ENCODE measurements around the gene ASB1. TPM values are rescaled to one million over a fixed set of nuclear protein-coding genes. Genes with fewer than 3 reads are reported as not detected.

ASB1 gene
- total and polyA plus RNA-seq, 2 donors, result 13.8 to 32.5 TPM

DNA sequence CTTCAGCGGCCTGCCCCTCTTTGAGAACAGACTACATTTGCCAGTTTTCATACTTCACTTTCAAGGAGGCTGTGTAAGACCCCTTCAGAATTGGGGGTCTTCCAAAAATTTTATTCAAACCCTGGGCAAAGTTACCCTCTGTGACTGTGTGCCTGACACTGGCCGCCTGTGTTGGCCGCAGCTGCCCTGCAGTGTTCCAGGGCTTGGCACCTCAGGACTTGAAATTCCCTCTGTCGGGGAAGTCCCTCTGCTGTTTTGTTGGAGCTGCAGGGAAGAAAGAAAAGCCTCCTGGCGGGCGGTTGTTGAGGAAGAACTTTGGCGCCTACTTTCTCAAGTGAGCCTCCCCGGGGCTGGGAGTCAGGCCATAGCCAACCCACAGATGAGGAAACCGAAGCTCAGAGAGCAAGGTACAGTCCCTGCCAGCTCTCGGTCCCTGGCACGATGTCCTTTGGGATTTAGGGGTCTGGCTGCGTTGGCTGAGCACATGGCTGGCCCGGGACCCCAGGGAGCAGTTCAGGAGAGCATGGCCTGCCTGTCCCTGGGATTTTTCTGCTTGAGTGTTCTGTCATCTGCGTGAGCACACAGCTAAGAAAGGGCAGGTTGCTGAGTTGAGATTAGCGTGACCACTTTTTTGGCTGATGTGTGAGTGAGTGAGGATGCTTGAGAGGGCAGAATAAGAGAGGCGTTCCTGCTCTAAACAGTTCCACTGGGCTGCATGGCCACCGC lies 17.9 kb upstream of the ASB1 start:
- H3K9me3 ChIP-seq (ENCODE audit: control insufficient read depth in 2 of 2, insufficient read depth in 1 of 2, low read length in 1 of 2), result no peaks in the 10 kb centered on the region
- DNase-seq (ENCODE audit: low read depth in 6 of 9, low spot score in 9 of 9), result no peak
- 96% methylated on average over 17 of the region's 17 CpGs for WGBS

DNA sequence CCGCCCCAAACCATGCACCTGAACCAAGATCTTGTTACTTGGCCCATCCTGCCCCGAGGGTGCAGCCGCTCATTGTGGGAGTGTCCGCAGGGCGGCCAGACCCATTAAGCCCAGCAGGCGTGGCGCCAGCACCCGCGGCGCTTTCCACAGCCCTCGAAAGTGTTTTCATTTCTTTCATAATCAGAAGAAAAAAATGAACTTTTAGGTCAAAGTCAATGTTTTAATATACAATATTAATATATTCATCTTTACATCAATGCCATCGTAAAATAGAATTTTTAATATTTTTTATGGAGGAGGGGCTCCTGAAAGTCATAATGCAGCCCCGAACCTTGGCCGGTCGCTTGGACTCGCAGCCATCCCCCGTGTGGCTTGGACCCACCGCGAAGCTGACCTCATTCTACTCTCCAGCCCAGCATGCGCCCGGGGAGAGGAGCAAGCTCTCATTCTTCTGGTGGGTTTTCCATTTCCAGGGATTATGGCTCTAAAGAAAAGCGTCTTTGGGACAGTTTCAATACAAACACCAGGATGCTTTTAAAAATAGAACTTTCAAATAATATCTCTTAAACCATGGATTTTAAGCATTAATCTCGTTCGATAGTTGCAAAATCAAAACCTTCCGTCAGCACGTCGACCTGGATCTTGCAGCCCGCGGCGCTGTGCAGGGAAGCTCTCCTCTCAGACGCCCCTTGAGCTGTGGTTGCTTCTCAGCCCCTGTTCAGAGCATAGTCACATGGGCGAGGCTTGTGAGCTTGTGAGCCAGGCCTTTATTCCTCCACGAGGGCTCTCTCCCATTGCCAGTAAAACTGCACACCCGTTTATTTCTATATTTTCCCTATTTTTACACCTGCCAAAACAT lies 17.2 kb upstream of the ASB1 start:
- no peaks in the 10 kb centered on the region for H3K9me3 ChIP-seq (ENCODE audit: control insufficient read depth in 2 of 2, insufficient read depth in 1 of 2, low read length in 1 of 2)
- no peaks in the 10 kb centered on the region for H3K27me3 ChIP-seq (ENCODE audit: control insufficient read depth in 2 of 2, insufficient read depth in 1 of 2, low read length in 1 of 2)
- 97% methylated on average over 34 of the region's 34 CpGs for WGBS
- H3K27ac ChIP-seq (ENCODE audit: low read depth in 1 of 2, low read length in 1 of 2), result no peak overlapping the region
- peaks cover 0 to 4% of the 10 kb centered on the region in 2 donors for H3K4me1 ChIP-seq (ENCODE audit: control insufficient read depth in 2 of 2, insufficient read depth in 2 of 2, low read length in 2 of 2)
- no peak for DNase-seq (ENCODE audit: low read depth in 6 of 9, low spot score in 9 of 9)
- H3K4me3 ChIP-seq (ENCODE audit: low read length in 2 of 2), result no peak overlapping the region
- H3K36me3 ChIP-seq (ENCODE audit: control insufficient read depth in 2 of 2, insufficient read depth in 2 of 2, low read length in 1 of 2), result no peaks in the 10 kb centered on the region

More for the DNA sequence above, 17.9 kb upstream of the ASB1 start:
- Histone ChIP-seq H3K4me1 (ENCODE audit: control insufficient read depth in 2 of 2, insufficient read depth in 2 of 2, low read length in 2 of 2) (peaks cover 0 to 4% of the 10 kb centered on the region in 2 donors), H3K27me3 (ENCODE audit: control insufficient read depth in 2 of 2, insufficient read depth in 1 of 2, low read length in 1 of 2) (no peaks in the 10 kb centered on the region), H3K27ac (ENCODE audit: low read depth in 1 of 2, low read length in 1 of 2) (no peak overlapping the region), H3K4me3 (ENCODE audit: low read length in 2 of 2) (no peak overlapping the region), H3K36me3 (ENCODE audit: control insufficient read depth in 2 of 2, insufficient read depth in 2 of 2, low read length in 1 of 2) (no peaks in the 10 kb centered on the region)

DNA sequence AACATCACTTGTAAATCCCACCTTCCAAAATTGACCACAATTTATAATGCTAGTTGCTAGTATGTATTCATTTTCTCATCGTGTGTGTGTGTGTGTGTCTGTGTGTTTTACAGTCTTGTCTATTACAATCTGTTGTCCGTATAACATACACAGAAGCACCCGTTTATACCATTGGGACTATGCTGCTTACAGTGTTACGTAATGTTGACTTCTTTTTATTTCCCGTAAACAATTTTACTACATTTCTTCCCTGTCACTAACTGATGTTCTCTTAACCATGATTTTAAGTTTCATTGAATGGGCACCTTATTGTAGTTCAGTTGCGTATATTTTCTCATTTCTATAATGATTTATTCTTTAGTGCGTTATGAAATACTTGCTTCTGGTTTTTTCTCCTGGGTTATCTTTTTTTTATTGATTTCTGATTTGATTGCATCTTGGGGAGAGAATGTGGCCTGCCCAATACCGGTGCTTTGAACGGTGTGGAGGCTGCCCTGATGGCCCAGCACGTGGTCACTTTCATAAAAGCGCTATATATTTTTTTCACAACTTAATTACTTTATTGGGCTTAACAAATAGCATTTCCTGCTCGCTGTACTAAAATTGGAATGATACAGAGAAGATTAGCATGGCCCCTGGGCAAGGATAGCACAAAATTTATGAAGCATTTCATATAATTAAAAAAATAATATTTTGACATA lies 14.5 kb upstream of the ASB1 start:
- WGBS, result 94% methylated on average over 12 of the region's 12 CpGs
- H3K4me3 ChIP-seq (ENCODE audit: low read length in 2 of 2), result no peak overlapping the region
- no peaks in the 10 kb centered on the region for H3K36me3 ChIP-seq (ENCODE audit: control insufficient read depth in 2 of 2, insufficient read depth in 2 of 2, low read length in 1 of 2)
- no peaks in the 10 kb centered on the region for H3K27me3 ChIP-seq (ENCODE audit: control insufficient read depth in 2 of 2, insufficient read depth in 1 of 2, low read length in 1 of 2)
- peaks cover 2 to 12% of the 10 kb centered on the region in 2 donors for H3K9me3 ChIP-seq (ENCODE audit: control insufficient read depth in 2 of 2, insufficient read depth in 1 of 2, low read length in 1 of 2)
- DNase-seq (ENCODE audit: low read depth in 6 of 9, low spot score in 9 of 9), result no peak
- no peak overlapping the region for H3K27ac ChIP-seq (ENCODE audit: low read depth in 1 of 2, low read length in 1 of 2)
- peaks cover 0 to 2% of the 10 kb centered on the region in 2 donors for H3K4me1 ChIP-seq (ENCODE audit: control insufficient read depth in 2 of 2, insufficient read depth in 2 of 2, low read length in 2 of 2)

DNA sequence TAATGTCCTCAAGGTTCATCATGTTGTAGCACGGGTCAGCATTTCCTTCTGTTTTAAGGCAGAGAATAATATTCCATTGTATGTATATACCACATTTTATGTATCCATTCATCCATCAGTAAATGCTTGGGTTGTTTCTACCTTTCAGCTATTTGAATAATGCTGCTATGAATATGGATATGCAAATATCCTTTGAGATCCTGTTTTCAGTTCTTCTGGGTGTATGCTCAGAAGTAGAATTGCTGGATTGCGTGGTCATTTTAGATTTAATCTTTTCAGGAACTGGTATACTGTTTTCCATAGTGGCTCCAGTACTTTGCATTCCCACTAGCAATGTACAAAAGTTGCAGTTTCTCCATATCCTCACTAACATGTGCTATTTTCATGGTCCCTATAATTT lies 13.4 kb upstream of the ASB1 start:
- Histone ChIP-seq H3K4me3 (ENCODE audit: low read length in 2 of 2) (no peak overlapping the region), H3K4me1 (ENCODE audit: control insufficient read depth in 2 of 2, insufficient read depth in 2 of 2, low read length in 2 of 2) (peaks cover 0 to 2% of the 10 kb centered on the region in 2 donors), H3K27me3 (ENCODE audit: control insufficient read depth in 2 of 2, insufficient read depth in 1 of 2, low read length in 1 of 2) (no peaks in the 10 kb centered on the region), H3K9me3 (ENCODE audit: control insufficient read depth in 2 of 2, insufficient read depth in 1 of 2, low read length in 1 of 2) (peaks cover 2 to 12% of the 10 kb centered on the region in 2 donors), H3K36me3 (ENCODE audit: control insufficient read depth in 2 of 2, insufficient read depth in 2 of 2, low read length in 1 of 2) (no peaks in the 10 kb centered on the region), H3K27ac (ENCODE audit: low read depth in 1 of 2, low read length in 1 of 2) (no peak overlapping the region)
- 95% methylated on average over 2 of the region's 2 CpGs for WGBS
- no peak for DNase-seq (ENCODE audit: low read depth in 6 of 9, low spot score in 9 of 9)

DNA sequence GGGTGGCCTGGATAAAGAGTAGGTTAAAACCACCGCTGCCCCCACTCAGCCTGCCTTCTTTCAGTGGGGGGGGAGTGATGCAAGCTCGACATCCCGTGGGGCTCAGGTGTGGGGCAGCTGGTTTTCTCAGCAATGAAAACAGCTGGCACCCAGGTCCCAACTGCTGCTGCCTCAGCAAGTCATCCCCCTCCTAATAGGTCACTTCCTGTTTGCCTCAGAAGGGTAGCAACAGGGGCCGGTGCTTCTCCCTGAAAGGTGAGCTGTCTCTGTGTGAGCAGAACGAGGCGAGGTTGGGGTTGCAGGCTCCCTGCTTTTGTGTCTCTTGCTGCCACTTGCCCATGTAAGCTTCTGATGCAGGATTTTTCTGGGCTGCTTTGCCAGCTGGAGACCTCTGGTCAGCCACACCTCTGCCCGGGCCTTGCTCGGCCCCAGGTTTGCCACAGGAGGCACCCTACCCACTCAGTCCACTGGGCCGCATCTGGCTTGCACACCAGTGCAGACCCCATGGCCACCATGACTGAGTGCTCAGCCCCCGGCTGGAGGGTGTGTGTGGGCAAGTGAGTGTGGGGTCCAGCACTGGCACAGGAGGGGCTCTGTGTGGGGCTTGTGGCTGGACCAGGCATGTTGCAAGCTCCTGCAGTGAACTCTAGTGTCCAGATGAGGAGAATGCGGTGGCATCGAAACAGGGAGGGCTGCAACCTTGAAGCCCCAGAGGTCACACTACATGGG lies 11.5 kb upstream of the ASB1 start:
- Histone ChIP-seq H3K27me3 (ENCODE audit: control insufficient read depth in 2 of 2, insufficient read depth in 1 of 2, low read length in 1 of 2) (no peaks in the 10 kb centered on the region), H3K36me3 (ENCODE audit: control insufficient read depth in 2 of 2, insufficient read depth in 2 of 2, low read length in 1 of 2) (no peaks in the 10 kb centered on the region), H3K4me1 (ENCODE audit: control insufficient read depth in 2 of 2, insufficient read depth in 2 of 2, low read length in 2 of 2) (peaks cover 0 to 2% of the 10 kb centered on the region in 2 donors), H3K9me3 (ENCODE audit: control insufficient read depth in 2 of 2, insufficient read depth in 1 of 2, low read length in 1 of 2) (peaks cover 2 to 12% of the 10 kb centered on the region in 2 donors), H3K27ac (ENCODE audit: low read depth in 1 of 2, low read length in 1 of 2) (no peak overlapping the region), H3K4me3 (ENCODE audit: low read length in 2 of 2) (no peak overlapping the region)
- 89% methylated on average over 12 of the region's 12 CpGs for WGBS
- DNase-seq (ENCODE audit: low read depth in 6 of 9, low spot score in 9 of 9), result peak in 1 of 9 donors; percentile 22

DNA sequence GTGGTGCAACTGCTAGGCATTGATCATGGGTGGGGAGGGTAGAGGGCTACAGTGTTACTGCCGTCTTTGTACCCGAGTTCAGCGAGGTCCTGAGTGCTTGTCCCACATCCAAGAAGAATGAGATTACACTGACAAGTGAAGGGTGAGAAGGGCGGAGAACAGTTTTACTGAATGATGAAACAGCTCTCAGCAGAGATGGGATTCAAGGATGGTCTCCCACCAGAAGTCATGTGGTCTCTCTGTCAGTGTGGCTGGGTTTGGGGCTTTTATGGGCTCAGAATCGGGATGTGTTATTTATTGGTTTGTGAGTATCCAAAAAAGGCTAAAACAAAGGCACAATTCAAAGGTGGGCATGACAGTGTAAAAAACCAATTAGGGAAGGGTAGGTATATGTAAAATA lies 10.8 kb upstream of the ASB1 start:
- 97% methylated on average over 5 of the region's 5 CpGs for WGBS
- DNase-seq (ENCODE audit: low read depth in 6 of 9, low spot score in 9 of 9), result no peak

DNA sequence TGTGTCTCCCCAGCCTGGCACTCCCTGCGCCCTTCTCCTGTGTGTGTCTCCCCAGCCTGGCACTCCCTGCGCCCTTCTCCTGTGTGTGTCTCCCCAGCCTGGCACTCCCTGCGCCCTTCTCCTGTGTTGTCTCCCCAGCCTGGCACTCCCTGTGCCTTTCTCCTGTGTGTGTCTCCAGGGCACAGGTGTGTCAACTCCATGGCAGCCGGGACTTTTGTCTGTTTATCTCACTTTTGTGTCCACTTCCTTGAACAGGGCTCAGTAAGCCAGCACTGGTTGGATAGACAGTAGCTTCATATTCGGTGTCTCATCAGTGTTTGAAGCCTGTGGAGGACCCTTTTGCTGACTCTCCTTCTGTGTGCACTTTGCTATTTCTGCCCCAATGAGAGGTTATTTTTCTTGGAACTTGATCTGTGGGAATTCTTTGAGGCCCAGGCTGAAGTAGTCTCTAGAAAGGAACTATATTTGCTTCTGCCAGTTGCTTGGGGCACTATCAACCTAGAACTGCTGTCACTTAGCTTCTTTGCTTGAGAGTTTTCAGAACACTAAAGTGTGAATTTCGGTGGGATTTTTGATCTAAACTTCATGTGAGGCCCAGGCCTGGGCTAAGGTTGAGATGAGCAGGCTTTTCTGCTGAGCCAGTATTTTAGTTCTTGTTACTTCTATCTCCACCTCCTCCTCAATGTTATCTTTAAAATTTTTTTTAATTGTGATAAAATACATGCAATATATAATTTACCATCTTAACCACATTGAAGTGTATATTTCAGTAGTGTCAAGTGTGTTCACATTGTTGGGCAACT lies 8.3 kb upstream of the ASB1 start:
- peaks cover 2 to 12% of the 10 kb centered on the region in 2 donors for H3K9me3 ChIP-seq (ENCODE audit: control insufficient read depth in 2 of 2, insufficient read depth in 1 of 2, low read length in 1 of 2)
- H3K27ac ChIP-seq (ENCODE audit: low read depth in 1 of 2, low read length in 1 of 2), result no peak overlapping the region
- H3K4me1 ChIP-seq (ENCODE audit: control insufficient read depth in 2 of 2, insufficient read depth in 2 of 2, low read length in 2 of 2), result peaks cover 0 to 18% of the 10 kb centered on the region in 2 donors
- H3K36me3 ChIP-seq (ENCODE audit: control insufficient read depth in 2 of 2, insufficient read depth in 2 of 2, low read length in 1 of 2), result no peaks in the 10 kb centered on the region
- WGBS, result 88% methylated on average over 5 of the region's 6 CpGs
- H3K4me3 ChIP-seq (ENCODE audit: low read length in 2 of 2), result no peak overlapping the region
- no peaks in the 10 kb centered on the region for H3K27me3 ChIP-seq (ENCODE audit: control insufficient read depth in 2 of 2, insufficient read depth in 1 of 2, low read length in 1 of 2)
- DNase-seq (ENCODE audit: low read depth in 6 of 9, low spot score in 9 of 9), result no peak

More for the DNA sequence above, 10.8 kb upstream of the ASB1 start:
- peaks cover 2 to 12% of the 10 kb centered on the region in 2 donors for H3K9me3 ChIP-seq (ENCODE audit: control insufficient read depth in 2 of 2, insufficient read depth in 1 of 2, low read length in 1 of 2)
- peaks cover 0 to 2% of the 10 kb centered on the region in 2 donors for H3K4me1 ChIP-seq (ENCODE audit: control insufficient read depth in 2 of 2, insufficient read depth in 2 of 2, low read length in 2 of 2)
- no peak overlapping the region for H3K4me3 ChIP-seq (ENCODE audit: low read length in 2 of 2)
- no peak overlapping the region for H3K27ac ChIP-seq (ENCODE audit: low read depth in 1 of 2, low read length in 1 of 2)
- no peaks in the 10 kb centered on the region for H3K36me3 ChIP-seq (ENCODE audit: control insufficient read depth in 2 of 2, insufficient read depth in 2 of 2, low read length in 1 of 2)
- H3K27me3 ChIP-seq (ENCODE audit: control insufficient read depth in 2 of 2, insufficient read depth in 1 of 2, low read length in 1 of 2), result no peaks in the 10 kb centered on the region

DNA sequence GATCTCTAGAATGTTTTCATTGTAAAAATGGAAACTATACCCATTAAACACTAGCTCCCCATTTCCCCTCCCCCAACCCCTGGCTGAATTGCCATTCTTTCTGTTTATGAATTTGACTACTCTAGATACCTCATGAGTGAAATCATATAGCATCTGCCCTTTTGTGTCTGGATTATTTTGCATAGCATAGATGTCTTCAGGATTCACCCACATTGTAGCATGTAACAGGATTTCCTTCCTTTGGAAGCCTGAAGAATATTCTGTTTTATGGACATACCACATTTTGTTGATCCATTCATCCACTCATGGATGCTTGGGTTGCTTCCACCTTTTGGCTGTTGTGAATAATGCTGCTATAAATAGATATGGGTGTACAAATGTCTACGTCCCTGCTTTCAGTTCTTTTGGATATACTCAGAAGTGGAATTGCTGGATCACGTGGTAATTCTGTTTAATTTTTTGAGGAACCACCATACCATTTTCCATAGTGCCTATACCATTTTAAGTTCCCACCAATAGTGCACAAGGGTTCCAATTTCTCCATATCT lies 7.7 kb upstream of the ASB1 start:
- Histone ChIP-seq H3K27me3 (ENCODE audit: control insufficient read depth in 2 of 2, insufficient read depth in 1 of 2, low read length in 1 of 2) (no peaks in the 10 kb centered on the region), H3K9me3 (ENCODE audit: control insufficient read depth in 2 of 2, insufficient read depth in 1 of 2, low read length in 1 of 2) (peaks cover 2 to 12% of the 10 kb centered on the region in 2 donors), H3K4me3 (ENCODE audit: low read length in 2 of 2) (no peak overlapping the region), H3K4me1 (ENCODE audit: control insufficient read depth in 2 of 2, insufficient read depth in 2 of 2, low read length in 2 of 2) (peaks cover 0 to 18% of the 10 kb centered on the region in 2 donors), H3K27ac (ENCODE audit: low read depth in 1 of 2, low read length in 1 of 2) (no peak overlapping the region), H3K36me3 (ENCODE audit: control insufficient read depth in 2 of 2, insufficient read depth in 2 of 2, low read length in 1 of 2) (no peaks in the 10 kb centered on the region)
- WGBS, result 96% methylated on average over 2 of the region's 2 CpGs
- DNase-seq (ENCODE audit: low read depth in 6 of 9, low spot score in 9 of 9), result no peak
